ENCODE results near the gene NUDT3.
A peak's percentile ranks its signal among the peaks of the same experiment; 100 is the strongest.

Gene NUDT3

GRCh38 chr6:34295721-34296120 is 96.7 kb downstream of the NUDT3 start:
- Histone ChIP-seq H3K4me1 (ENCODE audit: control insufficient read depth in 1 of 2, insufficient read depth in 1 of 2, low read depth in 1 of 2, low read length in 1 of 2) (peaks cover 0 to 5% of the 10 kb centered on the region in 2 experiments), H3K4me3 (ENCODE audit: low read depth in 1 of 2, low read length in 1 of 2) (no peak overlapping the region), H3K36me3 (peaks cover 32% of the 10 kb centered on the region)

GRCh38 chr6:34292954-34293353 is 99.5 kb downstream of the NUDT3 start:
- Histone ChIP-seq H3K4me1 (ENCODE audit: control insufficient read depth in 1 of 2, insufficient read depth in 1 of 2, low read depth in 1 of 2, low read length in 1 of 2) (peaks cover 12 to 20% of the 10 kb centered on the region in 2 experiments), H3K4me3 (ENCODE audit: low read depth in 1 of 2, low read length in 1 of 2) (no peak overlapping the region), H3K9me3 (no peaks in the 10 kb centered on the region), H3K36me3 (peaks cover 32% of the 10 kb centered on the region), H3K27ac (peak overlapping the region; percentile 33), H3K27me3 (no peaks in the 10 kb centered on the region)
- no peak for TF ChIP-seq CTCF (IDR thresholded peaks at IDR 0.05)

More at GRCh38 chr6:34295721-34296120, 96.7 kb downstream of the NUDT3 start:
- no peaks in the 10 kb centered on the region for H3K9me3 ChIP-seq
- TF ChIP-seq CTCF (IDR thresholded peaks at IDR 0.05): no peak
- H3K27ac ChIP-seq: peak overlapping the region; percentile 56
- no peaks in the 10 kb centered on the region for H3K27me3 ChIP-seq

- peaks cover 27% of the 10 kb centered on the region for H3K36me3 ChIP-seq
- no peak for TF ChIP-seq CTCF (IDR thresholded peaks at IDR 0.05)
- H3K9me3 ChIP-seq: no peaks in the 10 kb centered on the region
- no peak overlapping the region for H3K4me3 ChIP-seq (ENCODE audit: low read depth in 1 of 2, low read length in 1 of 2)
- H3K27me3 ChIP-seq: no peaks in the 10 kb centered on the region
- H3K27ac ChIP-seq: peak overlapping the region; percentile 95
- H3K4me1 ChIP-seq (ENCODE audit: control insufficient read depth in 1 of 2, insufficient read depth in 1 of 2, low read depth in 1 of 2, low read length in 1 of 2): peaks cover 50 to 53% of the 10 kb centered on the region in 2 experiments
These were observed 103.3 kb downstream of the NUDT3 start for GRCh38 chr6:34289137-34289536.

- no peak for TF ChIP-seq CTCF (IDR thresholded peaks at IDR 0.05)
- Histone ChIP-seq H3K27ac (peak overlapping the region; percentile 95), H3K4me1 (ENCODE audit: control insufficient read depth in 1 of 2, insufficient read depth in 1 of 2, low read depth in 1 of 2, low read length in 1 of 2) (peaks cover 56 to 58% of the 10 kb centered on the region in 2 experiments), H3K36me3 (peaks cover 21% of the 10 kb centered on the region), H3K27me3 (no peaks in the 10 kb centered on the region), H3K4me3 (ENCODE audit: low read depth in 1 of 2, low read length in 1 of 2) (no peak overlapping the region), H3K9me3 (no peaks in the 10 kb centered on the region)
These were observed 103.9 kb downstream of the NUDT3 start for GRCh38 chr6:34288581-34288980.

GRCh38 chr6:34285448-34286164 is 106.9 kb downstream of the NUDT3 start:
- TF ChIP-seq CTCF (IDR thresholded peaks at IDR 0.05): no peak
- no peaks in the 10 kb centered on the region for H3K27me3 ChIP-seq
- H3K36me3 ChIP-seq: no peaks in the 10 kb centered on the region
- peaks cover 85 to 88% of the 10 kb centered on the region in 2 experiments for H3K4me1 ChIP-seq (ENCODE audit: control insufficient read depth in 1 of 2, insufficient read depth in 1 of 2, low read depth in 1 of 2, low read length in 1 of 2)
- H3K9me3 ChIP-seq: no peaks in the 10 kb centered on the region
- peak overlapping the region; percentile 95 for H3K27ac ChIP-seq
- peak overlapping the region; percentile 43 to 49 for H3K4me3 ChIP-seq (ENCODE audit: low read depth in 1 of 2, low read length in 1 of 2)
